DMS153 (cell line): Measurements from ENCODE around the gene ZNF740.
"Not testable (repeated sequence)": the region's sequence is repeated elsewhere in the genome, so short reads cannot be mapped to it uniquely, and the experiment has no call there.

ENCODE experiments used
- DNase-seq: peaks from one replicate; lab custom pipeline; 2025; lab: John Stamatoyannopoulos, UW

ZNF740 gene

GRCh38 chr12:53180220-53180930, at the start of gene ZNF740, which contains the start of gene CSAD:
Gene ZNF740 (plus strand): TSS chr12:53180722. CDS start chr12:53181984, 1,262 bp downstream.
Gene CSAD (minus strand): TSS chr12:53180925. CDS start chr12:53173470, 7,455 bp downstream.
- DNase-seq = peak; percentile 96

DNA sequence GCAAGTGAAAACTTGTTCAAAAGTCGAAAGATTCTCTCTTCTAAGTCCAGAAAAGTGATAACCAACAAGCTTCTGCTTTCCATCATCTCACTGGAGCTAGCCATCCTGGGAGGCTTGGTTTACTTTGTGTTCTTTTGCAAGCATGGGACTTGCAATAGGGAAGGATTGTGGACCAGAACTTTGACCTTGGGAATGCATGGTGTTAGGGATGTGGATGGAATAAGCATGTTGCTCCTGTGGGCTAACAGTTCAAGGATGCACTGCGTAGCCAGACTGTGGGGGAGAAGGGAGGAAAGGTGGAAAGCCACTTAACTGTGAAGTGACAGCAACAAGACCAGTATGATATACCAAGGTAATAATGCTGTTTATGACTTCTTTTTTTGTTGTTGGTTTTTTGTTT, 48.7 kb upstream of the ZNF740 start:
- no peak for DNase-seq

DNA sequence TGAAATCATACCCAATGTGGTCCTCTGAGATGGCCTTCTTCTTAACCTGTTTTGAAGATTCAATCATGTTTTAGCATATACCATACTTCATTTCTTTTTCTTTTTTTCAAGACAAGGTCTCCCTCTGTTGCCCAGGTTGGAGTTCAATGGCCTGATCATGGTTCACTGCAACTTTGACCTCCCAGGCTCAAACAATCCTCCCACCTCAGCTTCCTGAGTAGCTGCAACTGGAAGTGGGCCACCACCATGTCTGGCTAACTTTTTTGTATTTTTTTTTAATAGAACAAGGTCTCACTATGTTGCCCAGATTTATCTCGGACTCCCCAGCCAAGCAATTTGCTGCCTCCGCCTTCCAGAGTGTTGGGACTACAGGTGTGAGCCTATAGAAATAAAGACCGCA, 46.8 kb upstream of the ZNF740 start:
- no peak for DNase-seq

- no peak for DNase-seq
Measured at GRCh38 chr12:53143355-53143754, 37.2 kb upstream of the ZNF740 start.

GRCh38 chr12:53145383-53146260, 34.9 kb upstream of the ZNF740 start:
- DNase-seq = no peak

- DNase-seq = no peak
Measured at GRCh38 chr12:53147181-53147580, 33.3 kb upstream of the ZNF740 start.

GRCh38 chr12:53147653-53148052, 32.9 kb upstream of the ZNF740 start:
- no peak for DNase-seq

- no peak for DNase-seq
Measured at GRCh38 chr12:53151039-53151438, 29.5 kb upstream of the ZNF740 start.

- DNase-seq = no peak
Measured at GRCh38 chr12:53152390-53152789, 28.1 kb upstream of the ZNF740 start.

DNA sequence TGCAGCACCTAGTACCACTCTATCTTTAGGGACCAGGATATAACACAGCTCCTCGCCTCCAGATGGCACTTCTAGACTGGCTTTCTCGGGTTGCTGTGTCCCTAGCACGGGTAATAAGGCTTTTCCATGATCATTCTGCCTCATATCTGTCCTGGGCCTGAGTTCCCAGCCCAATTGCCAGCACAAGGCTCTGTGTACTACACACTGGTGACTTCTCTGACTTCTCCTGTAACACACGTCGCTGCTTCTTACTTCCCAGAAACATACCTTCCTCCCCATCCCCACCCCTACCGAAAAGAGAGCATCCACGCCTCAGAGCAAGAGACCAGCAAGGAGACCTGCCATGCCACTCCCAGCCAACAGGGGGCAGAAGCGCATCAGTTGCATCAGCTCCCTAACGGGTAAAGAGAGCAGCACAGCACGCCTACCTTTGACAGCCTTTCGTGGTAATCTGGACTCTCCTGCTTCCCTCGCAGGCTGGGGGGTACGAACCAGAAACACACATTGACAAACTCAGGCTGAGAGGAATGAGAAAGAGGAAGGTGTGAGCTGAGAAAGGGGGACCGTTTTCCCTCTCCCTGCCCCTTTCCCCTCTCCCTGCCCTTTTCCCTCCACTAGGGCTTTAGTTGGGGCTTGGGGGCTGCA, 21.2 kb upstream of the ZNF740 start:
- DNase-seq = peak; percentile 72

GRCh38 chr12:53160000-53160399, 20.5 kb upstream of the ZNF740 start:
- no peak for DNase-seq

DNA sequence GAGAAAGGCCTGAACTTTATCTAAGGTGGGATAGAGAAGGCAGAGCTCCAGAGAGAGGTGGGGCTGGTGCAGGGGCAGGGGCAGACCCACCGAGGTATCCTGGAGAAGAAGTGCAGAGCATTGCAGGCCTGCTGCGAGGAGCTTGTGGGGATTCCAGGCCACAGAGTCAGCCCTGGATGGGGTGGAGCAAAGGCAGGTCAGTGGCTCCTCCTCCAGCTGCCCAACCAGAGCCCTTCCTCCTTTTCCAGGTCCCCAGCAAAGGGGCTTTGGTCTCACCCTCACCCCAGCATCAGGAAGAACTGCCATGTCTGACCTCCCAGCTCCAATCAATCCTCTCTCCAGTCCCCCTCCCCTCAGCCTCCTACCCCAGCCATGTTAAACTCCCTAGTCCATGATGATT, 19.8 kb upstream of the ZNF740 start:
- no peak for DNase-seq

- no peak for DNase-seq
Measured at GRCh38 chr12:53161119-53161911, 19.2 kb upstream of the ZNF740 start.

- DNase-seq = not testable (repeated sequence)
Measured at GRCh38 chr12:53163008-53163407, 17.5 kb upstream of the ZNF740 start.

DNA sequence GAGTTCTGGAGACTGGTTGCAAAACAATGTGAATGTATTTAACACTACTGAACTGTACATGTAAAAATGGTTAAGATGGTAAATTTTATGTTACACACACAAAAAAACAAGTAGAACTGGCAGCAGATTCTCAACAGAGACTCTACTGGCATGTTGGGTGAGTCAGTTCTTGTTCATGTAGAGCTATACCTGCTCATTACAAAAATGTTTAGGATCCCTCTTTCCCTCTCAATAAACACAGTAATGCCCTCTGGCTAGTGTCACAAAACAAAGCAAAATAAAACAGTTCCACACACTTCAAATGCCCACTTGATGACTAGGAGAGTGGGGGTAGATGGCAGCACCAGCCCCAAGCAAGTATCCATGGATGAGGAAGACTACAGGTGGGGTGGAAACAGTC, 13.7 kb upstream of the ZNF740 start:
- no peak for DNase-seq

DNA sequence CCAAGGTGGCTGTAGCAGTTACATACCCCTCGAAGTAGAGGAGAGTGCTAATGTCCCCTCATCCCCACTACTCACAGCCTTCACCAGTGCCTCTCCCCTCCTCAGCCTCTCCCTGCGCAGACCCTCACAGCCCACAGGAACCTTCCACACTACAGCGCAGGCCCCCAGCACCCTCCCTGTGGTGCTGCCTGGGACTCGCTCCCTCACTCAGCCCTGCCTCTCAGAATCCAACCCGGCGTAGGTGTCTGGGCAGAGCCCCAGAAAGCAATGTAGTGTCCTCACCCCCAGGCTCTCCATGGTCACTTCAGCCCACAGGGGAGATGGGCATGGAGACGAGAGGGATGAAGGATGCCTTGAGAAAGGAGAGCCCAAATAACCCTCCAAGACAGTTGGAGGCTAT, 10.9 kb upstream of the ZNF740 start:
- DNase-seq = no peak

GRCh38 chr12:53170215-53170614, 10.3 kb upstream of the ZNF740 start:
- no peak for DNase-seq

DNA sequence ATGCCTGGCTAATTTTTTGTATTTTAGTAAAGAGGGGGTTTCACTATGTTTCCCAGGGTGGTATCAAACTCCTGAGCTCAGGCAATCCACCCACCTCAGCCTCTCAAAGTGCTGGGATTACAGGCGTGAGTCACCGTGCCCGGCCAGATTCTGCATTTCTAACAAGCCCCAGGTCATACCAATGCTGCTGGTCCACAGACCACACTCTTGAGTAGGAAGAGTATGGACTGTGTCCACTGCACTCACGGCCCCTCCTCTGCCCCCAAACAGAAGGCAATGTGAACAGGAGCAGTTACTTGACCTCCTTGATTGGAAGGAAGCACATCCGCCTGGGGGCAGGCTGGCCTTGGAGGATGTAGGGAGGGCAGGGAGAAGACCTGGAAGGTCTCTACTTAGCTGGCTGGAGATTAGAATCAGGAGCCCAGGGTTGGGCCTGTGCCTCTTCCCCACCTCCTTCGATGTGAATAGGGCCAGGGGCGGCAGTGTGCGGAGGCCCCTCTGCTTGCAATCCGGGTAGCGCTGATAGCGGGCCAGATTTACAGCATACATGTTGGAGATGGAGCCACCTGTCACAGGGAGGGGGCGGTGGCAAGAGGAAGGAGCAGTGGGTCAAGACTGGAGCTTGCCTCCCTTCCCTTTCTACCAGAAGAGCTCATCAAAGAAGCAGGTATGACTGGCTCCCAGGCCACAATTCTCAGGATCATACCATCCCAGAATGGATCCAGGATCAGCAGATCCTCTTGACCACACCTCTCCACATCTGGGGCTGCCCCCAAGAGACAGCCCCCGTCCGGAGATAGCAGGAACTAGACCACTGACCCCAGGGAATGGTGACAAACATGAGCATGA, 9.4 kb upstream of the ZNF740 start:
- DNase-seq = no peak

DNA sequence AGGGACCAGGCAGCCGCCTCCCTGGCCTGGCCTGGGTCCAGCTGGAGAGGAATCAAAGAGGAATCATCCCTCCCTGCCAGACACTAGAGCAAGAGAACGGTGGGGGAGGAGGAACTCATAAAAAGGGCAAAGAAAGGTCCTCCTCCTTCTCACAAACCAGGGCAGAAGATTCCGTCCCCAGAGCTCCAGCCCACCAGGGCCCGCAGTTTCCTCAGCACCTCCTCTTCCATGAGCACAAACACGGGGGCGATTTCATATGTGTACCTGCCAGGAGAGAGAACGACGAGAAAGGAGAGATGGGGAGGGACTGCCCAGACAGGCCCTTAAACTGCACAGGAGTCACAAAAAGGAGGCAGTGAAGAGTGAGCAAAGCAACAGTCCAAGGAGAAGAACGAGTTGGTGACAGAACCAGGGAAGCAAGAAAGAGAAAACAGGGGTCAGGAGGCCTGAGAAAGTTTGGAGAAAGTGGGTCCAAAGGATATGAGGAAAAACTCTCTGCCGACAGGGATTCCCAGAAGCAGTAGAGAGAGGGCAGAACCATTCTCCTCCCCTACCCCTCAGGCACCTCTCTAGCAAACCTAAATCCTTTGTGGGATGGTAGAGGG, 8.7 kb upstream of the ZNF740 start:
- DNase-seq = no peak

DNA sequence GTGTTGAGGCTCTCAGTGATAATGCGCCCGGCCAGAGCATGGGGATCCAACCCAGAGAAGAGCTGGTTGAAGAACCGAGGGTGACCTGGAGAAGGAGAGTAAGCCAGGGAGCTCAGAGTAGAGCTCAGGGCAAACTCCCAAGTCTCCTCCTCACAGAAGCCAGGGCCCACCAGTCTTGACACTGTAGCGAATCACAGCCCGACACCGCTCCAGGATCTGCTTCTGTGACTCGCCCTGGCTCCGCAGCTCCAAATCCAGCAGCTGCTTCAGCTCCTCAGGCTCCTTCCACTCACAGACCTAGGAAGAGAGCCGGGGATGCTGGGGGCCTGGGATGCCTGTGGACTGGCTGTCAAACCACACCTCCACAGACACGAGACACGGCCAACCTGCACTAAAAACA, 8.2 kb upstream of the ZNF740 start:
- no peak for DNase-seq
